SK-N-SH (cell line): ENCODE data around the gene COA4.

ENCODE experiments used
- CTCF ChIP-seq: fragments of 200-600 bp; sonication (generic); IDR thresholded peaks from 2 replicates; pipeline ENCODE4 v1.6.1; 2017; ENCODE audit warnings: antibody characterized with exemption, mild to moderate bottlenecking, moderate library complexity
- EZH2phosphoT487 ChIP-seq: fragments of 200-600 bp; sonication (generic); IDR thresholded peaks from 2 replicates; pipeline ENCODE4 v1.6.1; 2017; ENCODE audit warnings: low read depth, mixed run types, mild to moderate bottlenecking, antibody characterized with exemption, moderate library complexity, borderline replicate concordance
- MAX ChIP-seq: IDR thresholded peaks from 2 replicates; pipeline ENCODE4 v1.4.0; 2012; ENCODE audit warnings: low read depth
- NRF1 ChIP-seq: IDR thresholded peaks from 2 replicates; pipeline ENCODE4 v1.6.1; 2012; ENCODE audit warnings: low read depth, mild to moderate bottlenecking, low read length
- POLR2AphosphoS5 ChIP-seq: IDR thresholded peaks from 2 replicates; pipeline ENCODE4 v1.6.1; 2012; ENCODE audit warnings: low read depth, low read length
- RCOR1 ChIP-seq: fragments of 150-350 bp; IDR thresholded peaks from 2 replicates; pipeline ENCODE4 v1.6.1; 2017; ENCODE audit warnings: antibody characterized with exemption, low read length
- RFX5 ChIP-seq: IDR thresholded peaks from 2 replicates; pipeline ENCODE4 v1.6.1; 2012; ENCODE audit warnings: mild to moderate bottlenecking, improper control_type of control experiment, low read length
- SIN3A ChIP-seq: IDR thresholded peaks from 2 replicates; pipeline ENCODE4 v1.6.1; 2012; ENCODE audit warnings: low read depth, mild to moderate bottlenecking, low read length, moderate library complexity, borderline replicate concordance
- TCF12 ChIP-seq: IDR thresholded peaks from 2 replicates; pipeline ENCODE4 v1.4.0; 2012
- USF2 ChIP-seq: fragments of 150-350 bp; IDR thresholded peaks from 2 replicates; pipeline ENCODE4 v1.6.1; 2017; ENCODE audit warnings: antibody characterized with exemption, low read length, low read depth, borderline replicate concordance

GRCh38 chr11:73839123-73839457 is 37.6 kb downstream of the COA4 start:
- no peak for TF ChIP-seq CTCF
- no peak for TF ChIP-seq POLR2AphosphoS5
- TF ChIP-seq RFX5 = no peak
- no peak for TF ChIP-seq SIN3A
- no peak for TF ChIP-seq RCOR1
- TF ChIP-seq NRF1 = no peak
- 0 out of 2 replicates have a peak, but pooled peaks have one; percentile 26 for TF ChIP-seq TCF12
- no peak; the same call in 1 of the 2 replicates for TF ChIP-seq MAX
- TF ChIP-seq EZH2phosphoT487 = no peak
- TF ChIP-seq USF2 = no peak
